GM21825 (cell line): ENCODE measurements around the gene TMEM35B.
"Not testable (repeated sequence)": the region's sequence is repeated elsewhere in the genome, so short reads cannot be mapped to it uniquely, and the experiment has no call there.

ENCODE experiments used
- ATAC-seq: cut with Tn5 transposase; IDR thresholded peaks from one replicate; pipeline ENCODE4 v1.9.1; 2021; ENCODE audit warnings: mild to moderate bottlenecking, moderate library complexity; ENCODE audit not compliant: unreplicated experiment

Gene TMEM35B

GRCh38 chr1:34976384-34977209 lies 8.6 kb downstream of the TMEM35B start:
- ATAC-seq = no peak

- no peak for ATAC-seq
Observed at GRCh38 chr1:34975771-34976170, 9.4 kb downstream of the TMEM35B start.

- ATAC-seq = no peak
Observed at GRCh38 chr1:34975338-34975737, 9.8 kb downstream of the TMEM35B start.

GRCh38 chr1:34974626-34975025 lies 10.5 kb downstream of the TMEM35B start:
- ATAC-seq = no peak

- no peak for ATAC-seq
Observed at GRCh38 chr1:34973326-34973725, 11.8 kb downstream of the TMEM35B start.

- no peak for ATAC-seq
Observed at GRCh38 chr1:34970829-34971228, 14.3 kb downstream of the TMEM35B start.

GRCh38 chr1:34970220-34970735 lies 14.9 kb downstream of the TMEM35B start:
- no peak for ATAC-seq

- not testable (repeated sequence) for ATAC-seq
Observed at GRCh38 chr1:34968297-34968696, 16.9 kb downstream of the TMEM35B start.

GRCh38 chr1:34967672-34968071 lies 17.5 kb downstream of the TMEM35B start:
- ATAC-seq = not testable (repeated sequence)

- ATAC-seq = no peak
Observed at GRCh38 chr1:34965597-34965996, 19.6 kb downstream of the TMEM35B start.

GRCh38 chr1:34950428-34950827 lies 34.7 kb downstream of the TMEM35B start:
- ATAC-seq = no peak

- not testable (repeated sequence) for ATAC-seq
Observed at GRCh38 chr1:34948739-34949138, 36.4 kb downstream of the TMEM35B start.

- not testable (repeated sequence) for ATAC-seq
Observed at GRCh38 chr1:34947641-34948314, 37.4 kb downstream of the TMEM35B start.

- ATAC-seq = no peak
Observed at GRCh38 chr1:34946211-34946610, 38.9 kb downstream of the TMEM35B start.

GRCh38 chr1:34941798-34942197 lies 43.3 kb downstream of the TMEM35B start:
- ATAC-seq = not testable (repeated sequence)
